HL-60/S4 (cell line): ENCODE results near the gene GOLT1A.

ENCODE experiments used
- in situ Hi-C: fragments of 300-500 bp; cut with MboI; formaldehyde crosslinking; loops from 2 replicates; pipeline ENCODE4 v1.14.3; 2022; ENCODE audit warnings: low sequenced_read_pairs

The GOLT1A gene

GRCh38 chr1:204194080-204194479, 19.7 kb downstream of the GOLT1A start:
- in situ Hi-C loops: no loop called here

GRCh38 chr1:204192589-204193352, 21.0 kb downstream of the GOLT1A start:
- in situ Hi-C loops: no loop called here

- in situ Hi-C loops: no loop called here
Observed at GRCh38 chr1:204192046-204192445, 21.7 kb downstream of the GOLT1A start.

- in situ Hi-C loops: no loop called here
Observed at GRCh38 chr1:204191456-204191855, 22.3 kb downstream of the GOLT1A start.

- in situ Hi-C loops: no loop called here
Observed at GRCh38 chr1:204190212-204191211, 23.3 kb downstream of the GOLT1A start.

GRCh38 chr1:204188959-204189639, 24.7 kb downstream of the GOLT1A start:
- in situ Hi-C loops: no loop called here

GRCh38 chr1:204186597-204186996, 27.2 kb downstream of the GOLT1A start:
- in situ Hi-C loops: no loop called here

- in situ Hi-C loops: no loop called here
Observed at GRCh38 chr1:204181116-204181515, 32.7 kb downstream of the GOLT1A start.

- in situ Hi-C loops: no loop called here
Observed at GRCh38 chr1:204180133-204180532, 33.7 kb downstream of the GOLT1A start.

- in situ Hi-C loops: no loop called here
Observed at GRCh38 chr1:204178487-204179281, 35.1 kb downstream of the GOLT1A start.

GRCh38 chr1:204177133-204177532, 36.7 kb downstream of the GOLT1A start:
- in situ Hi-C loops: no loop called here

GRCh38 chr1:204176049-204176448, 37.7 kb downstream of the GOLT1A start:
- in situ Hi-C loops: no loop called here

GRCh38 chr1:204174958-204175357, 38.8 kb downstream of the GOLT1A start:
- in situ Hi-C loops: no loop called here

GRCh38 chr1:204172404-204173029, 41.3 kb downstream of the GOLT1A start:
- in situ Hi-C loops: no loop called here

GRCh38 chr1:204171751-204172178, 42.0 kb downstream of the GOLT1A start:
- in situ Hi-C loops: no loop called here

GRCh38 chr1:204170494-204171155, 43.2 kb downstream of the GOLT1A start:
- in situ Hi-C loops: no loop called here

- in situ Hi-C loops: loop anchor here (10.0 kb wide), 1 partner anchor 205 kb away; no protein-coding TSS in a partner anchor
Observed at GRCh38 chr1:204169858-204170257, 43.9 kb downstream of the GOLT1A start.

- in situ Hi-C loops: loop anchor here (10.0 kb wide), 1 partner anchor 207 kb away; no protein-coding TSS in a partner anchor
Observed at GRCh38 chr1:204167730-204168129, 46.1 kb downstream of the GOLT1A start.

- in situ Hi-C loops: loop anchor here (10.0 kb wide), 1 partner anchor 209 kb away; no protein-coding TSS in a partner anchor
Observed at GRCh38 chr1:204166219-204166618, 47.6 kb downstream of the GOLT1A start, which contains the start of gene REN. REN (minus strand) TSS chr1:204166337; CDS start chr1:204166293, 44 bp downstream.
